HG03558 (cell line): ENCODE data around the gene TPM1.
"Not testable (repeated sequence)": the region's sequence is repeated elsewhere in the genome, so short reads cannot be mapped to it uniquely, and the experiment has no call there.

Source experiments
- ATAC-seq: cut with Tn5 transposase; IDR thresholded peaks from one replicate; pipeline ENCODE4 v1.9.1; 2021; ENCODE audit warnings: moderate number of reproducible peaks; ENCODE audit not compliant: unreplicated experiment; ENCODE audit errors: extremely low read depth

TPM1 gene

GRCh38 chr15:63041974-63042876 is at the start of gene TPM1:
TSS of gene TPM1 (plus strand) at chr15:63042747. CDS start at chr15:63042830, 83 bp downstream.
- no peak for ATAC-seq

DNA sequence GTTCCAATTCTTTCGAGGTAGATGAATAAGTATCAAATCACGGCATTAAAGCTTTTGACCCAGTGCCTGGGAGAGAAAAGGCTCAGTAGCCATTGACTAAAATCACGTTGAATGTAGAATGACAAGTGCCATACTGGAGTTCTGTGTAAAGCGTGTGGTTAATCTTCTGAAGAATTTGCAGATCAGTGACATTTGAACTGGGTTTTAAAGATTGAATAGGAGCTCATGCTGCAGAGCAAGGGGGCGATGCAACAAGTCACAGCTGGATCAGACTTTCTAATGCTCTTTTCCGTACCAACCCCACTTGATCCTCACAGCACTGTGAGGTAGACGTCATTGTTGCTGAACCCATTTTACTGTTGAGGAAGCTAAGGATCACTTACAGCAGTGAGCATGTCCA is 49.5 kb upstream of the TPM1 start:
- no peak for ATAC-seq

GRCh38 chr15:62993632-62994031 is 48.9 kb upstream of the TPM1 start:
- ATAC-seq: not testable (repeated sequence)

- ATAC-seq: no peak
Measured at GRCh38 chr15:62994439-62994838, 48.1 kb upstream of the TPM1 start.

GRCh38 chr15:62994975-62995681 is 47.4 kb upstream of the TPM1 start:
- no peak for ATAC-seq

DNA sequence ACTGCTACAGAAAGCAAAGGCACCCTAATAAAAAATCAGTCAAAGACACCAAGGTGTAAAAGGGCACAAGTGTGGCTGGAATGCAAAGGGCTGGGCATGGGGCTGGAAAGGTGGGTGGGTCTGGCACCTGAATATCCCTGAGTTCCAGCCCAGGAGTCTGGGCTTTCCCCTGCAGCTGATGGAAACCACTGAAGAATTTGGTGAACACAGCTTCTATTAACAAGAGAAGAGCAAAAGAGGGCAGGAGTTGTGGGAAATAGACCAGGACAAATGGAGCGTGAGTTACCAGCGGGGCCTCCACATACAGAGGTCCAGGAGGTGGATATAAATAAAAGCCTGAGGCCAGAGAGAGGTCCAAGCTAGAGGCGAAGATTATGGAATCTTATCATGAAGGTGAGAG is 45.1 kb upstream of the TPM1 start:
- no peak for ATAC-seq

GRCh38 chr15:62998262-62998890 is 44.2 kb upstream of the TPM1 start:
- no peak for ATAC-seq

DNA sequence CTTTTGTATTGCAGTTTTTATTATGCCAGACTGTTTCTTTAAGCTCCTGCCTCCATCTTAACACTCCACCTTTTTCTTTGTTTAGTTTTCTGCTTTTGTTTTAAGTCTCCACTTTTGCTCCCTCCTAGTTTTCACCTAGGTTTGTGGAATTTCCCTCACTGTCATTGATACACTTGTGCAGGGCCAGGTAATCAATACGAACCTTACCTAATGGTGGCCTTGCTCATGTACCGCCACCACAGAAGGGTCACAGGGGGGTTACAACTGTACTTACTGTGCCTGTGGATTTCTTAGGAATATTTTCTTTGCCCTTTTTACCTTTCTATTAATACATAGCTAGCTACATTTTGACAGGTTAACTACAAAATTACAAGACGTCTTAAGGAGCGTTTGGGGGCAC is 43.4 kb upstream of the TPM1 start:
- ATAC-seq: no peak

DNA sequence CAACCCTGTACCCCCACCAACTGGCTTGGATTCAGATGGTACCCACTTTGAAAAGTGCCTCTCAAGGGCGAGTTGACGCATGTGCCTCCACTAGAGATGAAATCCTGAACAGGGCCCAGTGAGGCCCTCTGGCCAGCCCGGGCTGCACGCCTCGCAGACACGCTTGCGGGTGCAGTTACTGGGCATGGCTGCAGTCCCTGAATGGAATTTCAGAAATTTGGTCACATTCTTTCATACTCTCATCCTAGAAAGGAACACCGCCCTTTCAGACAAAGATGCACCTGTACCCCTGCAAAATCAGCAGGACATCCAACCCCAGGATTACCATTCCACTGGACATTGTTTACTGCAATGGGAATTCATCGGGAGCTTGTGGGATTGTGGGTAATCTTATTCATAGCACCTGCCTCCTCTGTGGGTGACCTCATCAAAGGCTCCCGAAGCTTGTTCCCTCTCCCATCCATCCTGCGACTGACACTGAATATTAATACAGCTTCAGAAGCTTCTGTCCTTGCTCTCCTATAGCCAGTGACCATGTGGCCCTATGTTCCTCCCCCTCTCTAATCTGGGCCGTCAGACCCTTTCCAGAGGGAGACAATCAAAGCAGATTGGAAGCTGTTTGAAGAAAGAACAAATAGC is 42.5 kb upstream of the TPM1 start:
- no peak for ATAC-seq

- ATAC-seq: no peak
Measured at GRCh38 chr15:63000706-63001105, 41.8 kb upstream of the TPM1 start.

GRCh38 chr15:63004211-63004610 is 38.3 kb upstream of the TPM1 start:
- ATAC-seq: no peak

DNA sequence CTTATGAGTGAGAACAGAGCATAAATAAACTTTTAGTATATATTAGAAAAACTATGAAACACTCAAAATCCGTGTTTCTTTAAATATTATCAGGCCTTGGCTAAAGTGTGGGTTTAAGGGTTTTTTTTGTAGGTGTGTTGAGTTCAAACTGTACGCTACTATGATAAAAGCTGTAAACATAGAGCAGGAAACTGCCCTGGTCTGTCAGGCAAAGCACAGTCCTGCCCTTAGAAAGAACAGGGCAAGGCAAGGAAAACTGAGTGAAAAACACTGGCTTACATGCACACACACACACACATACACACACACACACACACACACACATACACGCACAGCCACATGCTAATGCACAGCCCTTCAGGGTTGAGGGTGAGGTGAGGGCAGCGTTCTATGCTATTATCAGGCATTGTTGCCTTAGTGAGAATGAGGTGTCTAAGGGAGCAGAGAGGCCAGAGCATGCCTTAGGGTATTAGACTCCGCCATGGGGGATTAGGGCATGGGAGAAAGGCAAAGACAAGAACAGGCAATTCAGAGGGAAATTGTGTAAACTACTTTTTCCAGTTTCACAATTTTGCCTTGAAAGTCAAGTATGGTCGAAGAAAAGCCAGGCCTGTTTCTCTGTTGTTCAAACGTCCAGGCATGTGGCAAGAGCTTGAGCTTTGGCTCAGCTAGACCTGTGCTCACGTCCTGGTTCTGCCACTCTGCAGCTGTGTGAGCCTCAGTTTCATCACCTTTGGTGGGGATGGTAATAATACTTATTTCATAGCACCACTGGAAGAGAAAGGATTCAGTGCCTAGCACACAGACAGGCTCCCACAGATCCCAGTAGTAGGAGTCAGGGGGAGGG is 36.3 kb upstream of the TPM1 start:
- no peak for ATAC-seq

DNA sequence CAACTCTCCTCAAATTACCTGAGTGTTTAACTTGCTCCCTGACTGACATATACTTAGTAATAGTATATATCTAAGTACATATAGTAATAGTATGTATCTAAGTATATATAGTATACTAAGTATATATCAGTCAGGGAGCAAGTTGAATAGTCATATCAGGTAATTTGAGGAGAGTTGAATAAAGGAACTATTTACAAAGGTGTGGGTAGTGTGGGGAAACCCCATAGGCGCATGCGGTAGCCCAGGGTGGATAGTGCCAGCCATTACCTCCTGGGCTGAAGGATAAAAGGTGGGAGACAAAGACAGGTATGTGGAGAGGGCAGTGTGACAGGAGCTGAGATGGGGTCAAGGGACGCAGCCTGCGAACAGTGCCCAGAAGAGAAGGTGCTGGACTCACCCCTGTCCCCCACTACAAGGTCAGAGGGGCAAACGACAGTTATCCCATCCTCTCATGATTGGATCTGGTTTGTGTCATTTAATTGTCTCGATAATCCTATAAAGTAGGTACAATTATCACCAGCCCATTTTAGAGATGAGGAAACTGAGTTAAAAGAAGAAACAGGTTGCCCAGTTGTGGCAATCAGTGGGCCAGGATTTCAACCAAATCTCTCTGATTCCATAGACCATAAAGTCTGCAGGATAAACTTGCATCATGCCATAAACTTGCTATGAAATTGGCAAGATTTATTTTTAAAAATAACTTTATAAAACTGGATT is 34.1 kb upstream of the TPM1 start:
- ATAC-seq: no peak

- ATAC-seq: no peak
Measured at GRCh38 chr15:63010386-63010785, 32.2 kb upstream of the TPM1 start.

DNA sequence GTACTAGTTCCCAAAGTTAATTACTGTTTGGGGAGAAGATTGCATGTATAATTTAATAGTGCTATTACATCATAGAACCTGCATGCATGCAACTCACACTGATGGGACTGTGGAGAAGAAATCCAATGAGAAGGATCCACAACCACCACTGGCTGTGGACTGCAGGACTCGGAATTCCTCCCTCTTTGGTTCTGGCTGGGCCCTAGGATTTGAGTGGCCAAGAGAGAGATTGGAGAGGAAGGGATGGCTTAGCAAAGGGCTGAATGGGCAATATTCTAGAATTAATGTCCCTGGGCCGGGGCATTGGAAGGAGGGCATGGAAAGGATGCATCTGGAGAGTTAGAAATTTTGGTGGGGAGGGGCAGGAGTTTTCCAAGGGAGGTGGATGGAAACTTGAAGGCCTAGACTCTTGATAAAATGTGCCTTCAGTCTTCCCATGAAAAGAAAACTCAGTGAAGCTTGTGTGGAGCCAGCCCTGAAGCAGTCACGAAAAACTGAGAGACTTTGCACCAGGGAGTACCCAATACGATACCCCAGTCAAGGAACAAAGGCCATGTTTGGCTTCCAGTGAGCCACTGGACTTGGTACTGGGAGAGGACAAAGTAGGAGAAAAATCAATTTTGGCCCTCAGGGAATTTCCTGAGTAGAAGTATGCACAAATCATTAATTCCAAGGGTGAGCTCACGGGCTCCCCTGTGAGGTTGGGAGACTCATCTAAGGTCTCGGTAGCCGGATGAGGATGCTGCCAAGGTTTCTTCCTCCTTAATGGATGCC is 31.4 kb upstream of the TPM1 start:
- ATAC-seq: no peak

DNA sequence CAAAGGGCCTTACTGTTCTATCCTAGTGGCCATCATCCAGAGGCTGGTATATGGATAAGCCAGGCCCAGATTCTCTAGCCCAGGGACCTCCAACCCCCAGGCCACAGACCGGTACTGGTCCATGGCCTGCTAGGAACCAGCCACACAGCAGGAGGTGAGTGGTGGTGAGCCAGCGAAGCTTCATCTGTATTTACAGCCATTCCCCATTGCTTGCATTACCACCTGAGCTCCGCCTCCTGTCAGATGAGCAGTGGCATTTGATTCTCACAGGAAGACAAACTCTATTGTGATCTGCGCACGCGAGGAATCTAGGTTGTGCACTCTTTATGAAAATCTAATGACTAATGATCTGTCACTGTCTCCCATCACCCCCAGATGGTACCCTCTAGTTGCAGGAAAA is 30.1 kb upstream of the TPM1 start:
- ATAC-seq: no peak

DNA sequence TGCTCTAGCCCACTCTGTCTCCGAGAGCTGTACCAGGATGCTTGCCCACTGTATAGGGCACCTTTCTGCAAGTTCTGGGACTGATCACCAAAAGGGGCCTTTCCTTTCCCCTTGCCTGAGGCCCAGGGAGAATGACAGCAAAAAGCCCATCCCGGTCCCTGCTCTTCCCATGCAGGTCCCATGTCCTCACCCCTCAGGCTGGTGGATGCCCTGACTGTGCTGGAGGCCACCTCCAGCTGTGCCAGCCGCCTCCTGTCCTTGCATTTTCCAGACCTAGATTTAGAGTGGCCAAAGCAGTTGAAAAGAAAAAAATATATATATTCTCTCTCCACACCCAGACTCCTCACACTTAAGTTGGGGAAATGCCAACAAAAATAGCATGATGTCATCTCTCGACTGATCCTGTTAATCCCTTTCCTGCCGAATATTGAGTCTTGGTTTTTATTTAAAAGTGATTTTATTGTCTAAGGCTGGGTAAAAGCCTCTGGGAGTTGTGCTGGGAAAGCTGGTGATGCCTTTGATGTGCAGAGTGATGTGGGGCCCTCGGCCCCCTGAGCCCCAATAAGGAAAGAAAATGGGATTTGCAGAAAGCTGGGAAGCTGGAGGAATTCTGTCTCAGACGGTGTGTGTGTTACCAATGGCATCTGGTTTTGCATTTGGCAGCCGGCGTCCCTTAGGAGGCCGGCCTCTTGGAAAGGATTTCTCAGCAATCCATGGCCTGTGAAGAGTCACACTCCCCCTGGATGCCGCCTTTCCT is 29.3 kb upstream of the TPM1 start:
- no peak for ATAC-seq

- no peak for ATAC-seq
Measured at GRCh38 chr15:63014578-63014977, 28.0 kb upstream of the TPM1 start.
